GM18907 (cell line): ENCODE measurements around the gene OR2V1.
A peak's percentile ranks its signal among the peaks of the same experiment; 100 is the strongest.
"Not testable (repeated sequence)": the region's sequence is repeated elsewhere in the genome, so short reads cannot be mapped to it uniquely, and the experiment has no call there.

Experiments
- ATAC-seq: cut with Tn5 transposase; IDR thresholded peaks from one replicate; pipeline ENCODE4 v1.9.1; 2021; ENCODE audit warnings: mild to moderate bottlenecking, moderate library complexity; ENCODE audit not compliant: unreplicated experiment

The OR2V1 gene

DNA sequence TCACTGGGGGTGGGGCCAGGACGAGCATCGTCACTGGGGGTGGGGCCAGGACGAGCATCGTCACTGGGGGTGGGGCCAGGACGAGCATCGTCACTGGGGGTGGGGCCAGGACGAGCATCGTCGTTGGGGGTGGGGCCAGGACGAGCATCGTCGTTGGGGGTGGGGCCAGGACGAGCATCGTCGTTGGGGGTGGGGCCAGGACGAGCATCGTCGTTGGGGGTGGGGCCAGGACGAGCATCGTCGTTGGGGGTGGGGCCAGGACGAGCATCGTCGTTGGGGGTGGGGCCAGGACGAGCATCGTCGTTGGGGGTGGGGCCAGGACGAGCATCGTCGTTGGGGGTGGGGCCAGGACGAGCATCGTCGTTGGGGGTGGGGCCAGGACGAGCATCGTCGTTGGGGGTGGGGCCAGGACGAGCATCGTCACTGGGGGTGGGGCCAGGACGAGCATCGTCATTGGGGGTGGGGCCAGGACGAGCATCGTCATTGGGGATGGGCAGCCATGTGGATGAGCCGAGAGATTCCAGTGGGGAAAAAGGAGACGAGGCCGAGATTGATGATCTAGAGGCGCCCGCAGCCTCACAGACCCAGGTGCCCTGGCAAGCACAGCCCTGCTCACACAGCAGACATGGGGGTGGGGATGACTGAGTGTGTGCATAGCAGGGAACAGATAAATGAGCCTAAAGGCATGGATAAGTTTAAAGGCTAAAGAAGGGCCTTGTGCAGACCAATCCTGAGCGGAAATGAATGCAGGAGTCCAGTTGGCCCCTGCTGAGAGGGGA, 30.0 kb upstream of the OR2V1 start:
- peak; percentile 30 for ATAC-seq

DNA sequence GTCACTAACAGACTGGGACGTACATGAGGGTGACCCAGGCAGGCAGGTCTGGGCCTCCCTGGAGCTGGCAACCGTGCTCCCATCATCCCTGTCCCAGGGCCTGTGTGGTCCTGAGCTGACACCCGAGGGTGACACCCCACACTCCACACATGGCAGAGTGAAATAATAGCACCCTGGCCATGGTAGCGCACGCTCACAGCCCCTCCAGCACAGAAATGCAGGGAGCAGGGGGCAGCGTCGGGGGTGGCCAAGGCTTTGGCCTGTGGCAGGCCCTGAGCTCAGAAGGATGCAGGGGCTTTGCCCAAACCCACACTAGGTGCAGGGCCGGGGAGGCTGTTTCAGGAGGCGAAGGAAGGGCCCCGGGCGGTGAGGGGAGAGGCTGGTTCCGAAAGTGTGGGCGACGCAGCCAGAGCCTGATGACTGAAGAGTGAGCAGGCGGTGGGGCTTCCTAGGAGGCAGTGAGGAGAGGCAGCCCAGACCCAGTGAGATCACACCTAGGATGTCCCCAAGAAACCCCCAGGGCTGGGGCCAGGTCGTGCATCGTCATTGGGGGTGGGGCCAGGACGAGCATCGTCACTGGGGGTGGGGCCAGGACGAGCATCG, 29.3 kb upstream of the OR2V1 start:
- ATAC-seq = peak; percentile 65

DNA sequence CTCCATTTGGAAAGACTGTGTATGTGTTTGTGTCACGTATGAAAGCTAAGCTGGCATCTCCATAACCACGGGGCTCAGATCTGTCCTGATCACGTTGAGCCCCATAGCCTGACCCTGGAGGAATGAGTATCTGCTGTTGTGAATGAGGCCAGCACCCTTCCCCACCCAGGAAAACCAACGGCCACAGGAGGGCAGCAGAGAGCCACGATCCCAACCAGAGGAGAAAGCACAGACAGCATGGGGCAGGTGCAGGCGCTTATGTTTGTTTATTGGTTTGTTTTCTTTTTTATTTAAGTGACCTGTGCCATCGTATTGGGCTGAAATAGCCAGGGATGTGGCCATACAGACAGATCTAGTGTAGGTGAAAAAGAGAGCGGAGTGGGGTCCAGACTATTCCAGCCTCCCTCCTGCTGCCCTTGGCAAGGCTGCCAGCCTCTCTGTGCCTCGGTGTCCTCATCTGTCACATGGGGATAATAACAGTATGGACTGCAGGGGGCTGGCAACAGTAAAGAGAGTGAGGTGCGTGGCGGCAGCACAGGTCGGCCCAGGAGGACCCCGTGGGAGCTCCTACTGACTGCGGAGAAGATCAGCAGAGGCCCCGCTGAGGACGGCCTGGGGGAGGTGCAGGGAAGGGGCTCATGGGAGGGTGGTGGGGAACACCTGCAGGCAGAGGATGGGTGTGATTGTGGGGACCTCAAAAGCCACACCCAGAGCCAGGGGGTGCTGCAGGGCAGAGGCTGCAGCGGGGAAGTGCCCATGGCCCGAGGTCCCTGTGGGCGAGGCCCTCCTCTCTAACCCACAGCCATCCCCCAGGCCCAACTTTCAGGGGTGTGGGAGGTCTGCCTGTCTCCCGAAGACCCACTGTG, 28.6 kb upstream of the OR2V1 start:
- peak; percentile 74 for ATAC-seq

DNA sequence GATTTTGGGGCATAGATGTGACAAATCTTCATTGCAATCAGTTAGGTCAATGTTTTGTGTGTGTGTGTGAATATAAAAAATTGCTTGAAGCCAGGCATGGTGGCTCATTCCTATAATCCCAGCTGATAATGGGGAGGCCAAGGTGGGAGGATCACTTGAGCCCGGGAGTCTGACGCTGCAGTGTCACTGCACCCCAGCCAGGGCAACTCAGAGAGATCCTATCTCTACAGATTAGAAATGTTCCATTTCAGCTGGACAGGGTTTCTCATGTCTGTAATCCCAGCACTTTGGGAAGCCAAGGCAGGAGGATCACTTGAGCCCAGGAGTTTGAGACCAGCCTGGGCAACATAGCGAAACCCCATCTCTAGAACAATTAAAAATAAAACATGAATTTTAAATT, 27.9 kb upstream of the OR2V1 start:
- no peak for ATAC-seq

DNA sequence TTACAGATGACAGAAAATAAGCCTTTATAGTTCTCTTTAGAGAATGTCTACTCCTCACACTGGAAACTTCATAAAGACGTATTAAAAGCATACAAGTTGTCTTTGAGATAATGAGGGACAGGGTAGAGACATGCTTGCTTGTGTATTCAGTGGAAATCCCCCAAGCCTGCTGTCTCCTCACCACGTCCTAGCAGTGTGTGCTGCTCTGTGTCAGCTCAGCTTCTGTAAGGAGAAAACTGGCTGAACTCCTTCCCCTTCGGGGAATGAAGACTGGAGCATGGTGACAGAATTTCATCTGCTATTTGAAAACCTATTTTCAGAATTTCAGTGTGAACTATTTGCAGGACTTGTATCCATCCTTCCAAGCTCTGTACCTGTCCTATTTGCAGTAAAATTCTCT, 25.8 kb upstream of the OR2V1 start:
- no peak for ATAC-seq

DNA sequence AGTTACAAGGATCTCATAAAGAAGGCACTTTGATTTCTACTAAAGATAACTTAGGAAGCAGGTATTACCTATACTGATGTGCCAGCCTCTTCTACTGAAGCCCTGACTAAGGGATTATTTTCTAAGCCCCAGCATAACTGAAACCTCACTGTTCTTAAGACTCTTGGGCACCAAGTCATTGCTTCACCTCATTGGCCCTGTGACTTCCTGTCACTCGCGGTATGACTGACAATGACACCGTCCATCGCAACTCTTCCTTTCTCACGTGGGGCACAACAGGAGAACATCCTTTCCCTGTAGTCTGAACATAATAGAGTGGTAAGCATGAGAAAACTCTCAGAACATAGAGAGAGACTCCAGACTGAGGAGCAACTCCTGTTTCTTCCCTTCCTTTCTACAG, 22.8 kb upstream of the OR2V1 start:
- ATAC-seq = no peak

DNA sequence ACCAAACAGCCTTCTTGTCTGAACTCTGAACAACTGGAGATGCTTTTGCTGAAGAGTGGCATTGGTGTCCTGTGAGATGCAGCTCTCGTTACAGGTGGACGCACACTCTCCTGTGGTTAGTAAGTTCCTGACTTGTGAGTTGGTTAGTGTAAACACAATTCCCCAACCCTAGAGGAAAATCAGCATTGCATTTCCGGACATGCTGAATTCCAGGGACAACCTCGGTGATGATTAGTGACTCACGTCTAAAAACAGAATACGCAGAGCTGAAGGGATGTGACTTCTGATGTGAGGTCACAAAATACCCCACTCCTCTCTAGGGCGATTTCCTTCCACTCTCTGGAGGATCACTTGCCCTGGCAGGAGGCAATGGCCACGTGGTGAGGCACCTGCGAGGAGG, 21.4 kb upstream of the OR2V1 start:
- no peak for ATAC-seq

DNA sequence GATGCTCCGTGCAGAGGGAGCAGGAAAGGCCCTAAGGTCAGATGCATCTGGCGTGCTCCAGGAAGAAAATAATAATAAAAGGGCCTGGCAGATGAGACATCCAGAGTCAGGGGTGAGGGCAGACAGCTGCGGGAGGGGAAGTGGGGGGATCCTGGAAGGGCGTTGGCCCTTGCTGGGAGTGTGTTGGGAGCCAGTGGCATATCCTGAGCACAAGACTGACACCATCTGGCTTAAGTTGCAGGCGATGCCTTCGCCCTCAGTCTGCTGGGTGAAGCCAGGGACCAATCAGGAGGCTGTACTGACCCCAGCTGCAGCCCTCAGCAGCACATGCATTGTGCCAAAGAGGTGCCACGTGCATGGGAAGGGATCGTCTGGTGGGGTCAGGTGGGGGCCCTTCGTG, 20.2 kb upstream of the OR2V1 start:
- ATAC-seq = no peak

DNA sequence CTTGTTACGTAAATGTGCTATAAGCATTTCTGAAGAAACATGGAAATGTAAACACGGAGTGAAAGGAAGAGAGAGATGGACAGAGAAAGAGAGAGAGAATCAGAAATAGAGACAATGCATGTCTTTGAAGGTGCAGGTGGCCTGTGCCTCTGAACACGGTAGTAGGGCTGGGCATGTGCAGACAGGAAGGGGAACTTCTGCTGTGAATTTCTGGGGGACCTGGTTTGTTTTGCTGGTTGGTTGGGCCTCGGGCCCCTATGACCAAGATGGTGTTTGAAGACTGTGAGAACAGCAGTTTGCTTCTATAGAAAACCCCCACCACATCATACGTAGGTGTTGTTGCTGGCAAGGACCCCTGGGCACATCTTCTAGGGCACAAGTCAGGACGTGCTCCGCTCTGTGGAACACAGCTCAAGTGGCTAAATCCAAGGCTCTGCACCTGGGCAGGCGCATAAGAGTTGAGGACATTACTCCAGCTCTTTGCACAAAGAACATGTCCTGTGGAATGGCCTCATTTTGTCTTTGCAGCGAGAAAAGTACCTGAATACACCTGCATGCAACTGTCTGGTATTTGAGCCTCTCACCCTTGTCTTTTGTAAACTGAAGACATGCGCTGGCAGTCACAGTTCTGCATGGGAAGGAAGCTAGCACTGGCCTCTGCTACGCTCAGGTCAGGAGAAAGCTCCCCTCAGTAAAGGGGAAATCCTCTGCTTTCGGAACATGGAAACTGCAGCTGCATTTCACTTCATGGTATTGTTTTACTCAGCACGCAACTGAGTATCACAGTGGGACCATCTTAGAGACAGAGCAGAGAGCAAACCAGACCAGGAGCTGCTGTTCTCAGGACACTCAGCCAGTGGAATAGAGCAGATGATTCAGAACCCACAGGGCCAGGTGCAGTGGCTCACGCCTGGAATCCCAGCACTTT, 19.1 kb upstream of the OR2V1 start:
- no peak for ATAC-seq

DNA sequence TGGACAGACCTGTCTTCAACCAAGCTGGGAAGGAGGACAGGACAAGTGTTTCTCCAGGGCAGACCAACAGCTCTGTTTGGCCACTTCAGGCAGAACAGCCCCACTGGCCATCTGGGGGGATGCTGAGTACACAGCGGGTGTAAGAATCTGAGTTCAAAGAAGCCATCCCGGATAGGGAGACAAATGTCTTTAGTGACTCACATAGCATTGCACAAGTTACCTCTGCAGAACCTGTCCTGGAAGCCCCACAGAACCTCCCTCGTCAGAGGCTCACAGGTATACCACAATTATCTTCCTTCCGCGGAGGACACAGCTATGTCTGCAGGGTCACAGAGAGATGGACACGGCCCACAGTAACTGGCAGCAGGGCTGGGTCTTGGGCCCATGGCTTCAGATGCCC, 18.4 kb upstream of the OR2V1 start:
- ATAC-seq = no peak

DNA sequence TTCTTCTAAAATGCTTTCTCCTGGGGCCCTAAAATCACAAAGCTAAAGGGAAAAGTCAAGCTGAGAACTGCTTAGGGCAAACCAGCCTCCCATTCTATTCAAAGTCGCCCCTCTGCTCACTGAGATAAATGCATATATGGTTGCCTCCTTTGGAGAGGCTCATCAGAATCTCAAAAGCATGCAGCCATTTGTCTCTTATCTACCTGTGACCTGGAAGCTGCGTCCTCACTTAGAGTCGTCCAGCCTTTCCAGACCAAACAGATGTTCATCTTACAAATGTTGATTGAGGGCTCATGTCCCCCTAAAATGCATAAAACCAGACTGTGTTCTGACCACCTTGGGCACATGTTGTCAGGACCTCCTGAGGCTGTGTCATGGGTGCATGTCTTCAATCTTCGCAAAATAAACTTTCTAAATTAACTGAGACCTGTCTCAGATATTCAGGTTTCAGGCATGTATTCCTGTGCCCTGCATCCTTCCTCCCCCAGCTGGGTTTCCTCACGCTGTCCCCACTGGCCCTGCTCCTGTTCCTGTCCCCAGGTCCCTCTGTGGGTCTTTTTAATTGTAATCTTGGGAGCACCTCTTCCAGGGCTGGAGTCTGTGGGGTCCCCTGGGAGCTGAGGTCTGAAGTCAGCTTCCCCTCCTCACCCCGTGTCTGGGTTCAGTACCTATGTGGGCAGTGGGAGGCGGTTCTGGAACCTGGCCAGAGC, 16.1 kb upstream of the OR2V1 start, which contains the start of gene OR2V2:
TSS of gene OR2V2 (plus strand) at position 660 of the 710 bp plus-strand sequence. CDS start 7,357 bp downstream, outside the sequence.
- ATAC-seq = not testable (repeated sequence)

DNA sequence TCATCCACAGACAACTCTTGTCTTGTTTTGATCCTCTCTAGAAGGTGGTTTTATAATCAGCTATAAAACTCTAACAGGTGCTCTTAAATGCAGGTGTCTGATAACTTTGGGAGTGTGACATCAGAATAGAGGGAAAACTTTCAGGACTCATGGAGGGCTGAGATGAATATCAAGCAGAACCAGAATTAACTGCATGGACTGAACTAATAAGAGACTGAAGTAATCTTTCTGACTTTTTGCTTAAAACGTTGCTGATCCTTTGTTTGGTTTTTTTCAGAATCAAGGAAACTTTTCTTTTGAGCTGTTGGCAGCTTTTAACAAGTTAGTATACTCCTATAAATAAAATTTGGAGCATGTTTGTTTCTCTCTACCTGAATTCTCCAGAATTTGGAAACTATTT, 14.2 kb upstream of the OR2V1 start:
- no peak for ATAC-seq

DNA sequence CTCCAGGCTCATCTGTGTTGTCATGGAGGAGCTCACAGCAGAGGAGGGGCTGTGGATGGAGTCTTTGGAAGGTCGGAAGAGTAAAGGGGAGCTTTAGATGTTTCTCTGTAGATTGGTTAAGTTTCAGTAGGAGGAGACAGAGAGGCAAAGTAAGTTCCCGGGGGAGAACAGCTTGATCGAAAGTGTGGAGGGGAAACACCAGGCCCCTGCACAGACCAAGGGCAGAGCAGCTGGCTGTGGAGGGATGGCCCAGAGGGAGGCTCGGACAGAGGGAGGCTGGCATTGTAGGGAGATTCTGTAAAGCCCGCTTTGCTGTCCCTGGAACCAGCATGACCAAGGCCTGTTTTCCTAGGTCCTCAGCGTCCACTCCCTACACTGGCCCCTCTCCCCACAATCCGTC, 11.1 kb upstream of the OR2V1 start:
- ATAC-seq = no peak

DNA sequence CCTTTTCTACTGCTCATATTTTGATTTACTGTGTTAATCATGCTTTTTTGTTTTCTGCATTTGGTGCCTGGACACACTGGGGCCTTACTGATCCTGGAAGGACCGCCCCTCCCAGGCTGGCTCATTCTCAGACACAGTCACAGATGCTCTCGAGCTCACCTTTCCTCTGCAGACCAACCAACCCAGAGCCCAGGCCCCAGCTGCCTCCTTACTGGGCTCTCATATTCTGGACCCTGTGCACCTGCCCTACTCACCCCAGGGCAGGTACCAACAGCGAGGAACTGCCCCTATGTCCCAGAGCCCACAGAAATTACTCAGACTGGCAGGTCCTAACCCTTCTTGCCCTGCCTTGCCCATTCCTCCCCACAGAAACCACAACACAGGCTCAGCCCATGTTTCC, 9.8 kb upstream of the OR2V1 start:
- no peak for ATAC-seq

DNA sequence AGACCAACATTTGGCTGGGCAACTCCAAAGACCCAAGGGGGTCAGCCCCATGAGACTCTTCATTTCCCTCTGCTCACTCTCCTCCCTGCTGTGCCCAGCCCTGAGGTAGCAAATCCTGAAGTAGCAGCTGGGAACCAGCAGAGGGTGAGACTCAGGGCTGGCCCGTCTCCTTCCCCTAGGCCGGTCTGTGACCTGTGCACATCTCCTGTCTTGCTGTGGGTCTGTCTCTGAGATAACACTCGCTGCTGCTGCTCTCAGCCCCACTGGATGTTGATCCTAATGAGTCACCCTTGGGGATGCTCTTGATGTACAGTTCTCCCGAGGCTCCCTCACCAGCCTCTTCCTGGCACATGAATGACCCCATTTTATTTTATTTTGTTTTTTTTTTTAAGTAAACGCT, 7.3 kb upstream of the OR2V1 start:
- ATAC-seq = no peak

DNA sequence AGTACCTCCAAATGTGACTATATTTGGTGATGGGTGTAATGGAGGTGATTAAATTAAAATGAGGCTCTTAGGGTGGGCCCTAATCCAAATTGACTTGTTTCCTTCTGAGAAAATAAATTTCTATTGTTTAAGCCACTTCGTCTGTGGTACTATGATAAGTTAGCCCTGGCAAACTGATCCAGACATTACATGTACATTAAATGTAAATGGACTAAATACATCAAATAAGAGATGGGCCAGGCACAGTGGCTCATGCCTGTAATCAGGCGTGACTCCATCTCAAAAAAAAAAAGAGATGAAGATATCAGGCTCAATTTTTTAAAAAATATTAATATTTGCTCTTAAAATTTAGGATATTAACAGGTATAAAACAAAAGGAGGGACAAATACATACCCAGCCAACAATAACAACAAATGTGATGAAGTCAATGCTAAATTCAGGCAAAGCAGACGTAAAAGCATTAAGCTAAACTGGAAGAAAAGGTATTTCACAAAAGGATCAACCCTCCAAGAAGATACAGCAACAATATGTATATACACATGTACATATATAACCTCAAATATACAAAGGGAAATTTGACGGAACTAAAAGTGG, 5.5 kb upstream of the OR2V1 start:
- ATAC-seq = no peak

DNA sequence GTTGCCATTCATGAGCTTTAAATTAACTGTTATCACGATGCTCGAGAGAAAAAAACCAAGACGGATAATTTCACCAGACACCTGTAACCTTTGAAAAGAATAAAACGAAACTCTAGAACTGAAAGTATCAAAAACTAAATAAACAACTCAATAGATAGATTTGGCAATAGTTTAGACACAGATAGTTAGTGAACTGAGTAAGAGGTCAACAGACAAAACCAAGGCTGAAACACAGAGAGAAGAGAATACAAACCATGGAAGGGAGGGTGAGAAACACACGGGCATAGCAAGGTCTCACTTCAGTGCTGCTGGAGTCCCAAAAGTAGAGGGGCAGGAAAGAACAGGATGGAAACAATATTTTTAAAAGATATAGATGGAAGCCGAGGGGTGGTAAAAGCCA, 3.3 kb upstream of the OR2V1 start:
- no peak for ATAC-seq

DNA sequence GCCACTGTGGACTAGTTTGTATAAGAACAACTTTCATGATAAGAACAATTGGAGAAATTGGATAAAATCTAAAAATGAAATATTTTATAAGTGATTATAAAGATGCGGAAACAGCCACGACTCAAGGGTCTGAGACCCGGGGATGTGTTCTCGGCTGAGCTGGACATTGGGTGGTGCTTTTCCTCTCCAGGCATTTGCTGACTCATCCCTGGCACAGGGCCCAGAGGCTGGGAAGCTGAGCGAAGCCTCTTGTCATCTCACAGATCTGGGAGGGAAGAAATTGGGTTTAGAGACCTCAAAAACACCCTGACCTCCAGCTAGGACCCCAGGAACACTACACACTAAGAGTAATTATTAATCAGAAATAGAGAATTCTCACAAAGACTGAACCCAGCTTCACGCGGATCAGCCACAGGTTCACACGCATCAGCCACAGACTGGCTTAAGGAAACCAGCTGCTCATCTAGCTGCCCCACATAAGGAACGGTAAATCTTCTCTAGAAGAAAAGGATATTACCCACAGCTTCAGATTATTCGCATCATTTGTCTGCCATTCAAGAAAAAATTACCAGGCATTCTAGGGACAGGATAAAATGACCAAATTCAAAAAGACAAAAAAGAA, 2.8 kb upstream of the OR2V1 start:
- no peak for ATAC-seq

DNA sequence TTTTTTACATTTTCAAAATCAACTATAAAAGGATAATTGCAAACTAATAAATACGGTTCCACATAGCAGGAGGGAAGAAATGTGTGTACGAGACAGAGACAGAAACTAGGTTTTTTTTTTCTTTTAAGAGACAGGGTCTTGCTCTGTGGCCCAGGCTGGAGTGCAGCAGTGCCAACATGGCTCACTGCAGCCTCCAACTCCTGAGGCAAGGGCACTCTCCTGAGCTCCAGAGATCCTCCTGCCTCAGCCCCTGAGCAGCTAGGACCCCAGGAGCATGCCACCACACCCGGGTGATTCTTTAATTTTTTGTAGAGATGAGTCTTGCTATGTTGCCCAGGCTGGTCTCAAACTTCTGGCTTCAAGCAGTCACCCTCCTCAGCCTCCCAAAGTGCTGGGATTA, 2.1 kb upstream of the OR2V1 start:
- no peak for ATAC-seq
